Keratinocyte (primary cell): Measurements from ENCODE around the gene NLK. TPM values are rescaled to one million over a fixed set of nuclear protein-coding genes. Genes with fewer than 3 reads are reported as not detected.

Experiments used
- DNase-seq: peaks from one replicate; pipeline ENCODE4 v3.0.0-alpha.2; 2011; ENCODE audit warnings: low read depth, missing footprints, low spot score
- FAIRE-seq: peaks from 2 replicates; lab custom pipeline; 2011; peaks lifted over from hg19 to GRCh38; lab: Jason Lieb, UNC
- H2AFZ ChIP-seq: 2 replicates; pipeline ENCODE4 v1.6.0; 2012; ENCODE audit warnings: low read length, control low read depth, inconsistent platforms; ENCODE audit not compliant: control insufficient read depth
- H3K27ac ChIP-seq: 2 replicates; pipeline ENCODE4 v1.5.1; 2011; ENCODE audit warnings: low read length; ENCODE audit not compliant: control insufficient read depth, insufficient read depth
- H3K27me3 ChIP-seq: 3 replicates; pipeline ENCODE4 v1.6.0; 2011; ENCODE audit warnings: low read length; ENCODE audit not compliant: control insufficient read depth, insufficient read depth; ENCODE audit errors: extremely low read depth
- H3K36me3 ChIP-seq, 2 experiments: 2 replicates in 1 of 2; 3 replicates in 1 of 2; pipeline ENCODE4 v1.5.1; 2011; ENCODE audit warnings: low read length in 2 of 2, mild to moderate bottlenecking in 1 of 2; ENCODE audit not compliant: control insufficient read depth in 2 of 2, insufficient read depth in 2 of 2; ENCODE audit errors: extremely low read depth in 1 of 2
- H3K4me1 ChIP-seq: 3 replicates; pipeline ENCODE4 v1.5.1; 2011; ENCODE audit warnings: low read length; ENCODE audit not compliant: control insufficient read depth, insufficient read depth; ENCODE audit errors: extremely low read depth
- H3K4me2 ChIP-seq: 3 replicates; pipeline ENCODE4 v1.6.0; 2011; ENCODE audit warnings: low read depth, low read length; ENCODE audit not compliant: control insufficient read depth, insufficient read depth; ENCODE audit errors: extremely low read depth
- H3K4me3 ChIP-seq, 3 experiments: fragments of 200-600 bp in 1 of 3; sonication (generic) in 1 of 3; 2 replicates in 2 of 3; 3 replicates in 1 of 3; pipeline ENCODE4 v1.5.1; 2011 to 2016; ENCODE audit warnings: low read length in 3 of 3, mild to moderate bottlenecking in 3 of 3, control low read depth in 2 of 3, inconsistent platforms in 1 of 3, low read depth in 1 of 3, mixed read lengths in 1 of 3, mixed run types in 1 of 3, moderate library complexity in 1 of 3; ENCODE audit not compliant: control insufficient read depth in 2 of 3, insufficient read depth in 2 of 3; ENCODE audit errors: extremely low read depth in 1 of 3
- H3K79me2 ChIP-seq: 2 replicates; pipeline ENCODE4 v1.6.0; 2012; ENCODE audit warnings: low read length; ENCODE audit not compliant: control insufficient read depth, insufficient read depth
- H3K9ac ChIP-seq: 3 replicates; pipeline ENCODE4 v1.6.0; 2011; ENCODE audit warnings: low read length; ENCODE audit not compliant: control insufficient read depth, insufficient read depth; ENCODE audit errors: extremely low read depth
- H3K9me1 ChIP-seq: 3 replicates; pipeline ENCODE4 v1.6.0; 2011; ENCODE audit warnings: low read length; ENCODE audit not compliant: control insufficient read depth, insufficient read depth; ENCODE audit errors: extremely low read depth
- H3K9me3 ChIP-seq: 2 replicates; pipeline ENCODE4 v1.5.1; 2012; ENCODE audit warnings: low read depth, low read length; ENCODE audit not compliant: control insufficient read depth
- H4K20me1 ChIP-seq: 3 replicates; pipeline ENCODE4 v1.6.0; 2011; ENCODE audit warnings: low read length; ENCODE audit not compliant: control insufficient read depth, insufficient read depth; ENCODE audit errors: extremely low read depth
- EZH2 ChIP-seq: IDR thresholded peaks from one replicate; pipeline ENCODE4 v1.6.1; 2012; ENCODE audit warnings: inconsistent platforms, mild to moderate bottlenecking, low read length, moderate library complexity
- dilution Hi-C: fragments of 300-500 bp; cut with MboI; formaldehyde crosslinking; loops from one replicate; pipeline ENCODE4 v1.7.0; 2020; ENCODE audit warnings: low sequenced_read_pairs; ENCODE audit not compliant: extremely low pct_ligation_motif_present
- polyA plus RNA-seq, 5 experiments: library from polyadenylated mRNA; depleted of rRNA in 3 of 5; stranded (reverse) in 3 of 5; stranded (forward) in 1 of 5; unstranded in 1 of 5; fragments of >200 nt; gene quantifications; 1 replicate in 1 of 5; 2 replicates in 3 of 5; 3 replicates in 1 of 5; pipeline versions ENCODE4 v1.2.1 to v1.2.3, GENCODE V29; 2011 to 2012; ENCODE audit warnings: missing spikeins in 2 of 5, low read depth in 1 of 5, low replicate concordance in 1 of 5
- TF ChIP-seq, protein P1 (sequence below), 3 experiments: IDR thresholded peaks in 1 of 3; conservative IDR thresholded peaks in 1 of 3; optimal IDR thresholded peaks in 1 of 3; 2 replicates in 2 of 3; 3 replicates in 1 of 3; pipeline versions ENCODE3 to v1.5.1; 2011; ENCODE audit warnings: low read length in 3 of 3, mild to moderate bottlenecking in 3 of 3, moderate library complexity in 2 of 3, control low read depth in 1 of 3, inconsistent platforms in 1 of 3; ENCODE audit not compliant: insufficient read depth in 2 of 3; ENCODE audit errors: extremely low read depth in 1 of 3

Gene NLK
- polyA plus RNA-seq, 1 donor (not counting 4 experiments of a cell fraction or from before 2014, with no cell fraction given), result 20.9 TPM

DNA sequence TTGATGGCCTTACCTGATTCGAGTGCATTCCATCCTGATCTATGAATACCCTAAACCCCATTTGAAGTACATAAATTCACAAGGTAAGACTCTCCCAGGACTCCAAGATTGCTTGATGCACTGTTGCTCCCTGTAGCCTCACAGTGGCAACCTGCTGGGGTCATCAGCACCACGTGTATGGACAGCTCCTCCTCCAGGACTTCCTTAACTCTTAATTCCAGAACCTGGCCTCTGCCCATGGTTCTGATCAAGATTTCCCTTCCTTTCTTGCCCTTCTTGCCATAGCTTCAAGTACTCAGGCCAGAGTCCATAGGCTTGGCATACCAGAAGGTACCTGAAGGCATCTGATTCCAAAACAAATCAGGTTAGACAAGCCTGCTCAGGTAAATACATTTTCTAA is 34.0 kb upstream of the NLK start:
- H4K20me1 ChIP-seq, result no peaks in the 10 kb centered on the region
- no peak overlapping the region for H3K4me2 ChIP-seq
- H3K79me2 ChIP-seq, result no peaks in the 10 kb centered on the region
- H3K9me3 ChIP-seq, result no peaks in the 10 kb centered on the region
- no peak overlapping the region for H3K9ac ChIP-seq
- H3K9me1 ChIP-seq, result no peaks in the 10 kb centered on the region
- TF ChIP-seq, protein P1, sequence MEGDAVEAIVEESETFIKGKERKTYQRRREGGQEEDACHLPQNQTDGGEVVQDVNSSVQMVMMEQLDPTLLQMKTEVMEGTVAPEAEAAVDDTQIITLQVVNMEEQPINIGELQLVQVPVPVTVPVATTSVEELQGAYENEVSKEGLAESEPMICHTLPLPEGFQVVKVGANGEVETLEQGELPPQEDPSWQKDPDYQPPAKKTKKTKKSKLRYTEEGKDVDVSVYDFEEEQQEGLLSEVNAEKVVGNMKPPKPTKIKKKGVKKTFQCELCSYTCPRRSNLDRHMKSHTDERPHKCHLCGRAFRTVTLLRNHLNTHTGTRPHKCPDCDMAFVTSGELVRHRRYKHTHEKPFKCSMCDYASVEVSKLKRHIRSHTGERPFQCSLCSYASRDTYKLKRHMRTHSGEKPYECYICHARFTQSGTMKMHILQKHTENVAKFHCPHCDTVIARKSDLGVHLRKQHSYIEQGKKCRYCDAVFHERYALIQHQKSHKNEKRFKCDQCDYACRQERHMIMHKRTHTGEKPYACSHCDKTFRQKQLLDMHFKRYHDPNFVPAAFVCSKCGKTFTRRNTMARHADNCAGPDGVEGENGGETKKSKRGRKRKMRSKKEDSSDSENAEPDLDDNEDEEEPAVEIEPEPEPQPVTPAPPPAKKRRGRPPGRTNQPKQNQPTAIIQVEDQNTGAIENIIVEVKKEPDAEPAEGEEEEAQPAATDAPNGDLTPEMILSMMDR (optimal IDR thresholded peaks at IDR 0.05 in 1 of 3, IDR thresholded peaks at IDR 0.05 in 1 of 3, conservative IDR thresholded peaks at IDR 0.05 in 1 of 3; ENCODE audit: extremely low read depth in 1 of 3, insufficient read depth in 2 of 3, low read length in 3 of 3), result no peak
- no peak for TF ChIP-seq EZH2
- no peak overlapping the region for H3K27ac ChIP-seq
- DNase-seq, result peak; percentile 42
- peaks cover 6% of the 10 kb centered on the region for H3K27me3 ChIP-seq
- H3K4me1 ChIP-seq, result no peaks in the 10 kb centered on the region
- no peak overlapping the region for H3K4me3 ChIP-seq
- peak; percentile 72 for FAIRE-seq
- H2AFZ ChIP-seq, result no peak overlapping the region
- dilution Hi-C loops, result no loop called here
- no peaks in the 10 kb centered on the region for H3K36me3 ChIP-seq

DNA sequence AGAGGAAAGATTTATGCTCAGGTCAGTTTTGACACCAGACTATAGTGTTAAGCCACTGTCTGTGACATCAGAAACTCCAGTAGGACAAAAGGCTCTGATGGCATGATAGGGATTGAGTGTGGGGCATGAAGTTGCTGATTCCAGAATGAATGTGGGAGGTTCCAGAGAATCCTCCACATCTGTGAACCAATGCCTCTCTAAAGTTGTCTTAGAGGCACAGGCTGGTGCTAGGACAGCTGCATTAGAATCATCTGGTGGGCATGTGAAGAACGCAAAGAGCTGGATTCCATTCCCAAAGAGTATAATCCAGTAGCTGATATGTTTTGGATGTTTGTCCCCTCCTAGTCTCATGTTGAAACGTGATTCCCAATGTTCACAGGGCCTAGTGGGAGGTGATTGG is 32.1 kb upstream of the NLK start:
- Histone ChIP-seq H3K27me3 (peaks cover 8% of the 10 kb centered on the region), H3K9me3 (no peaks in the 10 kb centered on the region), H3K27ac (no peak overlapping the region), H3K9me1 (no peaks in the 10 kb centered on the region), H3K9ac (no peak overlapping the region), H3K4me1 (no peaks in the 10 kb centered on the region), H4K20me1 (no peaks in the 10 kb centered on the region), H3K36me3 (no peaks in the 10 kb centered on the region), H2AFZ (no peak overlapping the region), H3K4me2 (no peak overlapping the region), H3K79me2 (no peaks in the 10 kb centered on the region), H3K4me3 (no peak overlapping the region)
- dilution Hi-C loops, result no loop called here
- DNase-seq (no peak), FAIRE-seq (no peak)
- TF ChIP-seq EZH2, result no peak
- TF ChIP-seq, protein P1 (optimal IDR thresholded peaks at IDR 0.05 in 1 of 3, IDR thresholded peaks at IDR 0.05 in 1 of 3, conservative IDR thresholded peaks at IDR 0.05 in 1 of 3; ENCODE audit: extremely low read depth in 1 of 3, insufficient read depth in 2 of 3, low read length in 3 of 3), result no peak
